ENCODE results near the gene MAPK10. TPM values are rescaled to one million over a fixed set of nuclear protein-coding genes. Genes with fewer than 3 reads are reported as not detected.
"Not testable (repeated sequence)": the region's sequence is repeated elsewhere in the genome, so short reads cannot be mapped to it uniquely, and the experiment has no call there.

MAPK10 gene
- total RNA-seq, 2 donors from 2014 or later, result 0.28 TPM; not detected in 1

DNA sequence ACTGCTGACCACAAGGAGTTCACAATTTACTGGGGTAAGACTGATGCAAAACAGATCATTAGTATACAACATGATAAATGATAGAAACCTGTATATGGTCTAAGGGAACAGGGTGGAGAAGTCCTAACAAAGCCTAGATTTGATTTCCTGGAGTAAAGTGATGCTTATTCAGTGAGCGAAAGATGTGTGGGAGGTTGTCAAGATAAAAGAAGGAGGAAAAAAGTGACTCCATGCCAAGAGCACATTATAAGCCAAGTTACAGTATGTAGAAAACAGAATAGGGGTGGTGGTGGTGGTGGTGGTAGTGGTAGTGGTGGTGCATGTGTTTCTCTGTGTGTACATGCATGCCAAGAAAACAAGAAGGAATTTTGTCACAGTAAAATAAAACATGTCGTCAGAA lies 325.2 kb downstream of the MAPK10 start:
- Mint-ChIP-seq H3K36me3 (no peaks in the 10 kb centered on the region), H3K27me3 (no peaks in the 10 kb centered on the region), H3K4me3 (no peak overlapping the region), H3K4me1 (ENCODE audit: low read depth in 2 of 2) (no peaks in the 10 kb centered on the region), H3K9me3 (no peaks in the 10 kb centered on the region), H3K27ac (no peak overlapping the region)
- ATAC-seq, result no peak
- no peak for DNase-seq (ENCODE audit: low spot score)

DNA sequence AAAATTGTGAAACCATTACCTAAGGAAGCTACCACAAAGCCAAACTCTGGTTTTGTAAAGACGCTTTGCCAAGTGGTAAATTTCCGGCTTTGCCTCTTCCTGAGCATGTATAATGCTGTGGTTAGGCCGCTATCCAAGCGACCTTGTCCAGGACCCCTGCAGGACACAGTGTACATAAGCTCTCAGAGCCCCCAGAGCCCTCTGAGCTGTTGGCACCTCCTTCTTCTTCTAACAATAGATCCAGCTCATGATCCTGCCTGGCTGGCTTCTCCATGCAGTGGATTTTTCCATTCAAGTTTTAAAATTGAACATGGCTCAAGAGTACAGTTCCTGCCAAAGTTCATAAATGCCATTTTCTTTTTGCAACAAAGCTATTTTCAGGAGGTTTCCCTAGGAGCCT lies 326.7 kb downstream of the MAPK10 start:
- no peaks in the 10 kb centered on the region for H3K36me3 Mint-ChIP-seq
- ATAC-seq, result no peak
- no peak for DNase-seq (ENCODE audit: low spot score)
- no peak overlapping the region for H3K27ac Mint-ChIP-seq
- no peaks in the 10 kb centered on the region for H3K9me3 Mint-ChIP-seq
- H3K4me3 Mint-ChIP-seq, result no peak overlapping the region
- H3K27me3 Mint-ChIP-seq, result no peaks in the 10 kb centered on the region
- no peaks in the 10 kb centered on the region for H3K4me1 Mint-ChIP-seq (ENCODE audit: low read depth in 2 of 2)

DNA sequence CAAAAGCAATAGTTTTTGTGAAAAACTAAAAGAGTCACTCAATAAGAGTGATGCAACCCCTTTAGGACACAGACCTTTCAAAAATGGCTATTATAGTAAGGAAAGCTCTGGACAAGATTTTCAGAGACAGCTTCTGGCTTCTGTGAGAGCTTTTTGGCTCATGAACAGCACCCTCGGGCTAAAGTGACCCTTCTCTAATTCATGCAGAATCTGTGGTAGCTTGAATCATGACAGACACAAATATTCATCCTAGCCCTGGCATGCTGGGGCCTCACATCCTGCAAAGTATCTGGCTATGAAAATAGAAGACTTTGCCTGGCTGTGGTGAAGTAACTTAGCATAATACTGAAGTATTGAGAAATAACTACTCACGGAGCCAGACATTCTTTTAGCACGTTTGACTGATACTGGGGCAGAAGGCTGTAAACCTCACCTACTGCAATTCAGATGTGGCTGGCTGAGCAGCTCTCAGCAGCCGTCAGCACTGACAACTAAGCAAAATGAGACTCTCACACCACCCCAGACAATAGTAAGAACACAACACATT lies 327.3 kb downstream of the MAPK10 start:
- DNase-seq (ENCODE audit: low spot score), result no peak
- H3K4me1 Mint-ChIP-seq (ENCODE audit: low read depth in 2 of 2), result no peaks in the 10 kb centered on the region

DNA sequence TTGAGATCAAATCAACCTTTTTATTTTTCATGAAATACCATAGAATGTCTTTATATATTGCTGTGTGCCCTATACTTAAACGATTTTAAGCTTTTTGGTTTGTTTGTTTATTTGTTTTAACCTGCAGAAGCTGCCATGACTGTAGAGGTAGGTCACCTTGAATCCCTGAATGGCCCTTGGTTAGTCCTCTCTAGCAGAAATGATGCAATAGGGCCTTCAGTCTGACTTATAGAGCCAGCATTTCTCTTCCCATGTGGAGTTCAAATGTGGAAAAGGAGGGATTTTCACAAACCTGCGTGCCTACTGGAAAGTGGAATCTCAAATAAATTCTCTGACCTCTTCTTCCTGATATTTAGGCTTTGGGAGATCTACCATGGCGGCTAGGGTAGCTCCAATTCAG lies 327.9 kb downstream of the MAPK10 start:
- no peak overlapping the region for H3K4me3 Mint-ChIP-seq
- no peaks in the 10 kb centered on the region for H3K4me1 Mint-ChIP-seq (ENCODE audit: low read depth in 2 of 2)
- no peaks in the 10 kb centered on the region for H3K36me3 Mint-ChIP-seq
- H3K9me3 Mint-ChIP-seq, result peaks cover 4% of the 10 kb centered on the region
- DNase-seq (ENCODE audit: low spot score) (no peak), ATAC-seq (no peak)
- H3K27me3 Mint-ChIP-seq, result no peaks in the 10 kb centered on the region
- H3K27ac Mint-ChIP-seq, result no peak overlapping the region

More for the DNA sequence above, 327.3 kb downstream of the MAPK10 start:
- H3K36me3 Mint-ChIP-seq, result no peaks in the 10 kb centered on the region
- no peaks in the 10 kb centered on the region for H3K27me3 Mint-ChIP-seq
- peaks cover 2% of the 10 kb centered on the region for H3K9me3 Mint-ChIP-seq
- ATAC-seq, result no peak
- H3K27ac Mint-ChIP-seq, result no peak overlapping the region
- H3K4me3 Mint-ChIP-seq, result no peak overlapping the region

DNA sequence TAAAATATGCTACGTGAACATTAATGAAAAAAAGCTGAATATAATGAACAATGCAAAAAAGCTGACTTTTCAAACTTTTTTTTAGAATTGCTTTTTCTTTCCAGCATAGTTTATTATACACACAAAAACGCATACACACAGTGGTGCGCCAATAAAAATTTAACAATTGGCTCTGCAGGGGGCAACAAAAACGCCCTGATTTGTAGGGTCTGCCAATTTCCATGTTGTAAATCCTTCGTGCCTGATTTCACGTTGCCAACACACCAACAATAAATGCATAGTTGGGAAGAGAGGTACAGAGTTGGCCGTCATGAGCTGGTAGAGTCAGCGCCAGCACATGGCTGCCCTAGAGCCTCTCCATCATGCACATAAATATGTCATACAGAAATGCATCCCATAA lies 333.1 kb downstream of the MAPK10 start:
- no peaks in the 10 kb centered on the region for H3K4me1 Mint-ChIP-seq (ENCODE audit: low read depth in 2 of 2)
- H3K36me3 Mint-ChIP-seq, result no peaks in the 10 kb centered on the region
- no peaks in the 10 kb centered on the region for H3K27me3 Mint-ChIP-seq
- no peak overlapping the region for H3K27ac Mint-ChIP-seq
- no peak overlapping the region for H3K4me3 Mint-ChIP-seq
- no peak for ATAC-seq
- DNase-seq (ENCODE audit: low spot score), result no peak
- peaks cover 4% of the 10 kb centered on the region for H3K9me3 Mint-ChIP-seq

- H3K36me3 Mint-ChIP-seq; ATAC-seq; H3K9me3 Mint-ChIP-seq; H3K4me1 Mint-ChIP-seq (ENCODE audit: low read depth in 2 of 2); H3K27ac Mint-ChIP-seq; H3K27me3 Mint-ChIP-seq; H3K4me3 Mint-ChIP-seq; DNase-seq (ENCODE audit: low spot score): not testable (repeated sequence)
These were observed 338.2 kb downstream of the MAPK10 start for GRCh38 chr4:86021671-86022070.

DNA sequence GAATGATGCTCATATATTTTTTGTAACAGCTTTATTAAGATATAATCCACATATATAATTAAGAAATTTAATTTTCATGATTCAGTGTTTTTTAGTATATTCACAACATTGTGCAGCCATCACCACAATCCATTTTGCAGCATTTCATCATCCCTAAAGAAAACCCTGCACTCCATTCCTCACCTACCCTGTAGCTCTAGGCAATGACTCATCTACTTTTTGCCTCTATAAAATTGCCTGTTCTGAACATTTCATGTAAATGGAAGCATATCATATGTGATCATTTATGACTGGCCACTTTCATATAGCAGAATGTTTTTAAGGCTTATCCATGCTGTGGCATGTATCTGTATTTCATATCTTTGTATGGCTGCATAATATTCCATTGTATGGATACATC lies 339.9 kb downstream of the MAPK10 start:
- Mint-ChIP-seq H3K9me3 (no peaks in the 10 kb centered on the region), H3K4me3 (no peak overlapping the region), H3K4me1 (ENCODE audit: low read depth in 2 of 2) (no peaks in the 10 kb centered on the region), H3K36me3 (no peaks in the 10 kb centered on the region), H3K27ac (no peak overlapping the region), H3K27me3 (no peaks in the 10 kb centered on the region)
- no peak for DNase-seq (ENCODE audit: low spot score)
- ATAC-seq, result no peak

DNA sequence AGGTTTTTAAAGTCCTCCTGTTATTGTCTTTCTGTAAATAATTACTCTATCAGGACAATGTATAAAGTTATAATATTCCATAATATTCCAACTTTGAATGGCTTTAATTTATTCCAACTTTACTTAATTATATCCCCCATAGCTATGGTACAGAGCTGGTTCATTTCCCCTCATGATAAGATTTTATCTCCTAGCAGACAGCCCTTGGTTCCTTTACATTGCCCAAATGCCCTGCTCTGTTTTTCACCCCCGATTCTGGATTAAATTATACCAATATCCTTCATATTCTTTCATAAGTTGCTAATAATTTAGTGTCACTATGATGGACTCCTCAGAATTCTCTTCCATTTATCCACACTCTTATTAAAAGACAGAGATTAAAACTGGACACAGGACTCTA lies 340.5 kb downstream of the MAPK10 start:
- no peaks in the 10 kb centered on the region for H3K9me3 Mint-ChIP-seq
- H3K27me3 Mint-ChIP-seq, result no peaks in the 10 kb centered on the region
- DNase-seq (ENCODE audit: low spot score) (no peak), ATAC-seq (no peak)
- no peaks in the 10 kb centered on the region for H3K36me3 Mint-ChIP-seq
- H3K4me3 Mint-ChIP-seq, result no peak overlapping the region
- H3K27ac Mint-ChIP-seq, result no peak overlapping the region
- no peaks in the 10 kb centered on the region for H3K4me1 Mint-ChIP-seq (ENCODE audit: low read depth in 2 of 2)

- Mint-ChIP-seq H3K36me3 (no peaks in the 10 kb centered on the region), H3K4me3 (no peak overlapping the region), H3K9me3 (peaks cover 3% of the 10 kb centered on the region), H3K27me3 (no peaks in the 10 kb centered on the region), H3K4me1 (ENCODE audit: low read depth in 2 of 2) (no peaks in the 10 kb centered on the region), H3K27ac (no peak overlapping the region)
- ATAC-seq, result no peak
- no peak for DNase-seq (ENCODE audit: low spot score)
These were observed 344.2 kb downstream of the MAPK10 start for GRCh38 chr4:86015412-86016350.

DNA sequence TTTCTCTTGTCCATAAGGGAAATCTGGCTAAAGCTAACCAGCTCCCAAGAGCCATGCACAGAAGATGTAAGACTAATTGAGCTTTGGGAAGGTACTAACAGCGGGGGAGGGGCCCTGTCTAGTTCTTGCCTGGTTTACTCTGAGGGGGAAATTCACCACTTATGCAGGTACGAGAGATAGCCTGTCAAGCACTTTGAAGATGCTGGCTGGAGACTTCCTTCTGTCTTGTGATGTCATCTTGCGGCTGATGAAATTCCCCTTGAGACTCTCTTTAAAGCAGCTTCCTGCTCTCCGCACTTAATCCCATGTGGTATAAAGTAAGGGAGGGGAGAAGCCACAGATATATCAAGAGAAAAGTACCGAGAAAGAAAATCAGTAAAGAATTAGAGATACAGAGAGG lies 345.3 kb downstream of the MAPK10 start:
- no peak for DNase-seq (ENCODE audit: low spot score)
- Mint-ChIP-seq H3K27ac (no peak overlapping the region), H3K27me3 (no peaks in the 10 kb centered on the region), H3K4me3 (no peak overlapping the region), H3K4me1 (ENCODE audit: low read depth in 2 of 2) (no peaks in the 10 kb centered on the region), H3K9me3 (peaks cover 3% of the 10 kb centered on the region), H3K36me3 (no peaks in the 10 kb centered on the region)
- ATAC-seq, result no peak

DNA sequence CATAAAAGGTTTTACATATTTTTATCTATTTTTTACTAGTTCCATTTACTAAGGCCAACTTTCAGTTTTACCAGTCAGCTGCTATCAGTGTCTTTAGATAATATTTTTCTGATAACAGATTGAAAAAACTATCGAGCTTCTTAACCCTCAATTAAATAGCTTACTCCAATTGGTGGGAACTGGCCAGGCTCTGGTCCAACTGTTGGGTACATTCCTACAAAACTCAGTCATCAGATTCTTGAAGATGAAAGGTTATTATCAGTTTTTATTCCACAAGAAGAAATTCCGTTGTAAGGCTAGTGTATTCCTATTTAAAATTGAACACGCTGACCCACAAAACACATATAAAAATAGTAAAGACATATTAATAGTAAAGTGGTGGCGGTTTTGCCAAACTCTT lies 346.2 kb downstream of the MAPK10 start:
- H3K27ac Mint-ChIP-seq, result no peak overlapping the region
- H3K4me1 Mint-ChIP-seq (ENCODE audit: low read depth in 2 of 2), result no peaks in the 10 kb centered on the region
- H3K9me3 Mint-ChIP-seq, result peaks cover 3% of the 10 kb centered on the region
- H3K36me3 Mint-ChIP-seq, result no peaks in the 10 kb centered on the region
- DNase-seq (ENCODE audit: low spot score), result no peak
- H3K4me3 Mint-ChIP-seq, result no peak overlapping the region
- no peaks in the 10 kb centered on the region for H3K27me3 Mint-ChIP-seq
- no peak for ATAC-seq

DNA sequence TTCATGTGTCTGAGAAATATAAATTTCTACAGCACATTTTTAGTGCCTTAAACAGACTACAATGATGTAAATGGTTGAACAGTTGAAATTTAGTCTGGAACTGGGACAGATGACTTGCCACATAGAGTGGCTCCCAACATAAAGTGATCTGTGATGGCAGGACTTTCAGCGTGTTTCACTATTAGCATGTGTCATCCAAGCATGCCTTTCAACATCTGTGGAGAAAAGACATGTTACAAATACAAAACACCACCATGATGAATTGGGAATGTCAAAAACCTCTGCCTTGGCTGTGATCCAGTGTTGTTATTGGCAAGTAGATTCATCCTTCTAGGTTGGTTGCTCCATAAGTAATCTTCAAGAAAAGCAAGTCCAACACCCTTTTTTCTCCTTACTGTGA lies 348.7 kb downstream of the MAPK10 start:
- Mint-ChIP-seq H3K9me3 (peaks cover 3% of the 10 kb centered on the region), H3K27me3 (no peaks in the 10 kb centered on the region), H3K4me1 (ENCODE audit: low read depth in 2 of 2) (no peaks in the 10 kb centered on the region), H3K4me3 (no peak overlapping the region), H3K36me3 (no peaks in the 10 kb centered on the region), H3K27ac (no peak overlapping the region)
- ATAC-seq (no peak), DNase-seq (ENCODE audit: low spot score) (no peak)

GRCh38 chr4:86007042-86007441 lies 352.8 kb downstream of the MAPK10 start:
- Mint-ChIP-seq H3K4me1 (ENCODE audit: low read depth in 2 of 2) (no peaks in the 10 kb centered on the region), H3K27me3 (no peaks in the 10 kb centered on the region), H3K9me3 (peaks cover 4% of the 10 kb centered on the region), H3K36me3 (no peaks in the 10 kb centered on the region), H3K27ac (no peak overlapping the region), H3K4me3 (no peak overlapping the region)
- ATAC-seq, result no peak
- DNase-seq (ENCODE audit: low spot score), result no peak

DNA sequence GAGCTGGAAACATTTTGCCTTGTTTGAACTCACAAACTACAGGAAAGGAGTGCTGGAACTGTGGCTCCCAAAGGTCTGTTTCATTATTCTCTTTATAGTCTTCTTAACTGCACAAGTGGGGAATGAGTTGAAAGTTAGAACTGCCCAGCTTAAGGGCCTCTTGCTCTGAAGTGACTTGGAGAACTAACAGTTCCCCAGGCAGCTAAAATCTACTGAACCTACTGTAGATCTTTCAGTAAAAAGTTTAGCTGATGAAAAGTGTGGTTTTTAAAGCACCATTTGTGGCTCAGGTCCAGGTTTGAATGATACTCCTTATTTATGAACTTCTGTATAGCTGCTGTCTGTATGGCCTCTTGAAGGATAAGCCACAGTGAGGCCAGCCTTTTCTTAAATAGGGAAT lies 353.8 kb downstream of the MAPK10 start:
- H3K27ac Mint-ChIP-seq, result no peak overlapping the region
- ATAC-seq, result no peak
- peaks cover 4% of the 10 kb centered on the region for H3K9me3 Mint-ChIP-seq
- no peaks in the 10 kb centered on the region for H3K4me1 Mint-ChIP-seq (ENCODE audit: low read depth in 2 of 2)
- H3K36me3 Mint-ChIP-seq, result no peaks in the 10 kb centered on the region
- no peak for DNase-seq (ENCODE audit: low spot score)
- no peaks in the 10 kb centered on the region for H3K27me3 Mint-ChIP-seq
- H3K4me3 Mint-ChIP-seq, result no peak overlapping the region

All from natural killer cell treated with Interleukin-12 subunit alpha and Interleukin-12 subunit beta and Interleukin-15 and Interleukin-18, amount 100 ng/mL, for 72 hours (primary cell).